Measurements from ENCODE around the gene STX10. TPM values are rescaled to one million over a fixed set of nuclear protein-coding genes. Genes with fewer than 3 reads are reported as not detected.

Gene STX10
- total and polyA plus RNA-seq, 9 of the 15 experiments (the other 6 are each of a cell fraction or from before 2014, with no cell fraction given), result 0.51 to 66.3 (median 31.0) TPM

DNA sequence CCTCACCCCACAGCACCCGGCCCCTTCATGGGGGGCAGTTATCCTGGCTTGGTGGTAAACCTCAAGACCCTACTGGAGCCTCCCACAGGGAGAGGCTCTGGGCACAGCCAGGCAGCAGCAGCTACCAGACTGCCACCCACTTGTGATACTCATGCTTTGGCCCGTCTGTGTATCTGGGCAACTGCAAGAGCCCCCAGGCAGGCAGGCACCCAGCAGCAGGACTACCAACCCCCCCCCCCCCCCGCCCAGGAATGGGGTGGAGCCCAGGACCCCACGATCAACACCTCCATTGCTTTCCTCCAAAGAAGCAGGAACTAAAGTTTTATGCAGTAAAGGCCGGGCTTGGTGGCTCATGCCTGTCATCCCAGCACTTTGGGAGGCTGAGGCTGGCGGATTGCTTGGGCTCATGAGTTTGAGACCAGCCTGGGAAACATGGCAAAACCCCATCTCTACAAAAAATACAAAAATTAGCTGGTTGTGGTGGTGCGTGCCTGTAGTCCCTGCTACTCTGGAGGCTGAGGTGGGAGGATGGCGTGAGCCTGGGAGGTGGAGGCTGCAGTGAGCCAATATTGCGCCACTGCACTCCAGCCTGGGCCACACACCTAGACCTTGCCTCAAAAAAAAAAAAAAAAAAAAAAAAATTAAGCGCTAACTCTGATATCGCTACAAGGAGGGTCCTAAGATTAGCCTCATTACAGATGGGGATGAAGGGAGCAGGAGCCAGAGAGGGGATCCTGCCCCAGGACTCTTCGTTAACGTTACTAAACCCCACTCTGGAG is 46.4 kb downstream of the STX10 start:
- no peaks in the 10 kb centered on the region for H3K9me3 ChIP-seq (replicated peaks; ENCODE audit: control insufficient read depth, insufficient read depth, low read depth, low read length)
- no peaks in the 10 kb centered on the region for H4K20me1 ChIP-seq (replicated peaks; ENCODE audit: control insufficient read depth, insufficient read depth, low read length)
- no peak for FAIRE-seq
- no peaks in the 10 kb centered on the region for H3K9me1 ChIP-seq (ENCODE audit: control insufficient read depth, insufficient read depth, low read length)
- H3K27ac ChIP-seq (ENCODE audit: extremely low read depth, low read depth, low read length), result peak overlapping the region; percentile 98
- DNase-seq (ENCODE audit: extremely low read depth in 1 of 4, low spot score in 3 of 4), result peak in 3 of 4 experiments; percentile 30 to 42 (median 34)
- peaks cover 54% of the 10 kb centered on the region for H3K36me3 ChIP-seq (ENCODE audit: control insufficient read depth, insufficient read depth, low read length)
- WGBS (ENCODE audit: insufficient coverage, low coverage, missing lambda C conversion rate), result 47% methylated on average over 9 of the region's 13 CpGs
- no peaks in the 10 kb centered on the region for H3K27me3 ChIP-seq (ENCODE audit: control insufficient read depth in 2 of 2, insufficient read depth in 2 of 2, low read length in 2 of 2)
- peaks cover 50% of the 10 kb centered on the region for H3K79me2 ChIP-seq (ENCODE audit: control insufficient read depth, insufficient read depth, low read length)
- CTCF ChIA-PET (ENCODE audit: low intra/inter-chr PET ratio), result interaction anchor here (0.5 to 1.3 kb wide), 3 partner anchors 12 to 139 kb away, joined by 3 to 4 read pairs (median 3); partner anchors contain the start of gene TRMT1
- peak overlapping the region; percentile 85 for H2AFZ ChIP-seq (ENCODE audit: low read depth, low read length)
- POLR2A ChIA-PET, result interaction anchor here (0.6 to 1.6 kb wide), 4 partner anchors 11 to 50 kb away, joined by 3 to 4 read pairs (median 3); no protein-coding TSS in a partner anchor
- peak overlapping the region; percentile 77 for H3K4me2 ChIP-seq (ENCODE audit: insufficient read depth, low read length)
- H3K4me3 ChIP-seq, result peak overlapping the region; percentile 98; the same call in 1 of the 2 replicates
- no peak for ATAC-seq
- peak overlapping the region; percentile 92 to 99 for H3K9ac ChIP-seq (ENCODE audit: insufficient read depth in 1 of 2, low read depth in 2 of 2, low read length in 2 of 2)
- no TSS peak for BruUV-seq (replicated peaks)
- in situ Hi-C loops (cut with MboI) (no loop called here), intact Hi-C loops (cut with micrococcal nuclease) (loop anchor here (2.0 to 10.0 kb wide), 3 partner anchors 13 to 131 kb away; partner anchors contain the start of genes IER2, STX10 and TRMT1)
- H3K4me1 ChIP-seq (replicated peaks in 1 of 2; ENCODE audit: control insufficient read depth in 2 of 2, insufficient read depth in 2 of 2, low read length in 2 of 2), result peaks cover 16 to 51% of the 10 kb centered on the region in 2 experiments
- TF ChIP-seq CCAR2 (IDR thresholded peaks at IDR 0.05; ENCODE audit: low read depth, low read length) (no peak), GABPA (tag; conservative IDR thresholded peaks at IDR 0.05; ENCODE audit: low read depth) (no peak), BRCA1 (IDR thresholded peaks at IDR 0.05) (no peak), BRCA1 (CRISPR knock-in tag; IDR thresholded peaks at IDR 0.05) (no peak)
- TF ChIP-seq, protein P1, sequence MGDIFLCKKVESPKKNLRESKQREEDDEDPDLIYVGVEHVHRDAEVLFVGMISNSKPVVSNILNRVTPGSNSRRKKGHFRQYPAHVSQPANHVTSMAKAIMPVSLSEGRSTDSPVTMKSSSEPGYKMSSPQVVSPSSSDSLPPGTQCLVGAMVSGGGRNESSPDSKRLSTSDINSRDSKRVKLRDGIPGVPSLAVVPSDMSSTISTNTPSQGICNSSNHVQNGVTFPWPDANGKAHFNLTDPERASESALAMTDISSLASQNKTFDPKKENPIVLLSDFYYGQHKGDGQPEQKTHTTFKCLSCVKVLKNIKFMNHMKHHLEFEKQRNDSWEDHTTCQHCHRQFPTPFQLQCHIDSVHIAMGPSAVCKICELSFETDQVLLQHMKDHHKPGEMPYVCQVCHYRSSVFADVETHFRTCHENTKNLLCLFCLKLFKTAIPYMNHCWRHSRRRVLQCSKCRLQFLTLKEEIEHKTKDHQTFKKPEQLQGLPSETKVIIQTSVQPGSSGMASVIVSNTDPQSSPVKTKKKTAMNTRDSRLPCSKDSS (IDR thresholded peaks at IDR 0.05; ENCODE audit: low read depth, partially characterized antibody), result no peak
- TF ChIP-seq, protein P2, sequence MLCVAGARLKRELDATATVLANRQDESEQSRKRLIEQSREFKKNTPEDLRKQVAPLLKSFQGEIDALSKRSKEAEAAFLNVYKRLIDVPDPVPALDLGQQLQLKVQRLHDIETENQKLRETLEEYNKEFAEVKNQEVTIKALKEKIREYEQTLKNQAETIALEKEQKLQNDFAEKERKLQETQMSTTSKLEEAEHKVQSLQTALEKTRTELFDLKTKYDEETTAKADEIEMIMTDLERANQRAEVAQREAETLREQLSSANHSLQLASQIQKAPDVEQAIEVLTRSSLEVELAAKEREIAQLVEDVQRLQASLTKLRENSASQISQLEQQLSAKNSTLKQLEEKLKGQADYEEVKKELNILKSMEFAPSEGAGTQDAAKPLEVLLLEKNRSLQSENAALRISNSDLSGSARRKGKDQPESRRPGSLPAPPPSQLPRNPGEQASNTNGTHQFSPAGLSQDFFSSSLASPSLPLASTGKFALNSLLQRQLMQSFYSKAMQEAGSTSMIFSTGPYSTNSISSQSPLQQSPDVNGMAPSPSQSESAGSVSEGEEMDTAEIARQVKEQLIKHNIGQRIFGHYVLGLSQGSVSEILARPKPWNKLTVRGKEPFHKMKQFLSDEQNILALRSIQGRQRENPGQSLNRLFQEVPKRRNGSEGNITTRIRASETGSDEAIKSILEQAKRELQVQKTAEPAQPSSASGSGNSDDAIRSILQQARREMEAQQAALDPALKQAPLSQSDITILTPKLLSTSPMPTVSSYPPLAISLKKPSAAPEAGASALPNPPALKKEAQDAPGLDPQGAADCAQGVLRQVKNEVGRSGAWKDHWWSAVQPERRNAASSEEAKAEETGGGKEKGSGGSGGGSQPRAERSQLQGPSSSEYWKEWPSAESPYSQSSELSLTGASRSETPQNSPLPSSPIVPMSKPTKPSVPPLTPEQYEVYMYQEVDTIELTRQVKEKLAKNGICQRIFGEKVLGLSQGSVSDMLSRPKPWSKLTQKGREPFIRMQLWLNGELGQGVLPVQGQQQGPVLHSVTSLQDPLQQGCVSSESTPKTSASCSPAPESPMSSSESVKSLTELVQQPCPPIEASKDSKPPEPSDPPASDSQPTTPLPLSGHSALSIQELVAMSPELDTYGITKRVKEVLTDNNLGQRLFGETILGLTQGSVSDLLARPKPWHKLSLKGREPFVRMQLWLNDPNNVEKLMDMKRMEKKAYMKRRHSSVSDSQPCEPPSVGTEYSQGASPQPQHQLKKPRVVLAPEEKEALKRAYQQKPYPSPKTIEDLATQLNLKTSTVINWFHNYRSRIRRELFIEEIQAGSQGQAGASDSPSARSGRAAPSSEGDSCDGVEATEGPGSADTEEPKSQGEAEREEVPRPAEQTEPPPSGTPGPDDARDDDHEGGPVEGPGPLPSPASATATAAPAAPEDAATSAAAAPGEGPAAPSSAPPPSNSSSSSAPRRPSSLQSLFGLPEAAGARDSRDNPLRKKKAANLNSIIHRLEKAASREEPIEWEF (CRISPR knock-in tag; IDR thresholded peaks at IDR 0.05), result no peak
- TF ChIP-seq, protein P3, sequence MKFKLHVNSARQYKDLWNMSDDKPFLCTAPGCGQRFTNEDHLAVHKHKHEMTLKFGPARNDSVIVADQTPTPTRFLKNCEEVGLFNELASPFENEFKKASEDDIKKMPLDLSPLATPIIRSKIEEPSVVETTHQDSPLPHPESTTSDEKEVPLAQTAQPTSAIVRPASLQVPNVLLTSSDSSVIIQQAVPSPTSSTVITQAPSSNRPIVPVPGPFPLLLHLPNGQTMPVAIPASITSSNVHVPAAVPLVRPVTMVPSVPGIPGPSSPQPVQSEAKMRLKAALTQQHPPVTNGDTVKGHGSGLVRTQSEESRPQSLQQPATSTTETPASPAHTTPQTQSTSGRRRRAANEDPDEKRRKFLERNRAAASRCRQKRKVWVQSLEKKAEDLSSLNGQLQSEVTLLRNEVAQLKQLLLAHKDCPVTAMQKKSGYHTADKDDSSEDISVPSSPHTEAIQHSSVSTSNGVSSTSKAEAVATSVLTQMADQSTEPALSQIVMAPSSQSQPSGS (CRISPR knock-in tag; IDR thresholded peaks at IDR 0.05), result no peak
- TF ChIP-seq, protein P4, sequence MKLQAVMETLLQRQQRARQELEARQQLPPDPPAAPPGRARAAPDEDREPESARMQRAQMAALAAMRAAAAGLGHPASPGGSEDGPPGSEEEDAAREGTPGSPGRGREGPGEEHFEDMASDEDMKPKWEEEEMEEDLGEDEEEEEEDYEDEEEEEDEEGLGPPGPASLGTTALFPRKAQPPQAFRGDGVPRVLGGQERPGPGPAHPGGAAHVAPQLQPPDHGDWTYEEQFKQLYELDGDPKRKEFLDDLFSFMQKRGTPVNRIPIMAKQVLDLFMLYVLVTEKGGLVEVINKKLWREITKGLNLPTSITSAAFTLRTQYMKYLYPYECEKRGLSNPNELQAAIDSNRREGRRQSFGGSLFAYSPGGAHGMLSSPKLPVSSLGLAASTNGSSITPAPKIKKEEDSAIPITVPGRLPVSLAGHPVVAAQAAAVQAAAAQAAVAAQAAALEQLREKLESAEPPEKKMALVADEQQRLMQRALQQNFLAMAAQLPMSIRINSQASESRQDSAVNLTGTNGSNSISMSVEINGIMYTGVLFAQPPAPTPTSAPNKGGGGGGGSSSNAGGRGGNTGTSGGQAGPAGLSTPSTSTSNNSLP (IDR thresholded peaks at IDR 0.05; ENCODE audit: borderline replicate concordance, low read depth, low read length), result no peak
- TF ChIP-seq, protein P5, sequence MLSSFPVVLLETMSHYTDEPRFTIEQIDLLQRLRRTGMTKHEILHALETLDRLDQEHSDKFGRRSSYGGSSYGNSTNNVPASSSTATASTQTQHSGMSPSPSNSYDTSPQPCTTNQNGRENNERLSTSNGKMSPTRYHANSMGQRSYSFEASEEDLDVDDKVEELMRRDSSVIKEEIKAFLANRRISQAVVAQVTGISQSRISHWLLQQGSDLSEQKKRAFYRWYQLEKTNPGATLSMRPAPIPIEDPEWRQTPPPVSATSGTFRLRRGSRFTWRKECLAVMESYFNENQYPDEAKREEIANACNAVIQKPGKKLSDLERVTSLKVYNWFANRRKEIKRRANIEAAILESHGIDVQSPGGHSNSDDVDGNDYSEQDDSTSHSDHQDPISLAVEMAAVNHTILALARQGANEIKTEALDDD (IDR thresholded peaks at IDR 0.05), result no peak

Data from K562 (cell line).